Spinal cord (tissue), 10 donors: ENCODE measurements around the gene KCNE4. TPM values are rescaled to one million over a fixed set of nuclear protein-coding genes. Genes with fewer than 3 reads are reported as not detected.

Source experiments
- DNase-seq, 6 donors: peaks; one replicate each; pipeline versions ENCODE4 v3.0.0 to v3.0.0-alpha.2; 2013 to 2015; ENCODE audit warnings: low spot score in 6 of 6, low read depth in 4 of 6
- H3K27ac ChIP-seq: one replicate; pipeline ENCODE4 v1.5.1; 2013; ENCODE audit warnings: low read depth, low read length, control low read depth
- H3K27me3 ChIP-seq: one replicate; pipeline ENCODE4 v1.6.1; 2013; ENCODE audit warnings: low read length; ENCODE audit not compliant: control insufficient read depth, insufficient read depth
- H3K36me3 ChIP-seq: one replicate; pipeline ENCODE4 v1.6.1; 2013; ENCODE audit warnings: low read length; ENCODE audit not compliant: control insufficient read depth, insufficient read depth
- H3K4me1 ChIP-seq: one replicate; pipeline ENCODE4 v1.6.1; 2013; ENCODE audit warnings: low read length; ENCODE audit not compliant: control insufficient read depth, insufficient read depth
- H3K4me3 ChIP-seq: one replicate; pipeline ENCODE4 v1.5.1; 2013; ENCODE audit warnings: low read depth, low read length, control low read depth
- H3K9me3 ChIP-seq: one replicate; pipeline ENCODE4 v1.6.1; 2013; ENCODE audit warnings: low read length; ENCODE audit not compliant: control insufficient read depth, insufficient read depth
- WGBS: methylation state at CpG from one replicate; pipeline ENCODE4 v1.1.5; 2013; ENCODE audit warnings: missing lambda C conversion rate; ENCODE audit not compliant: insufficient coverage; 5-methylcytosine and 5-hydroxymethylcytosine counted together
- polyA plus RNA-seq, 2 donors: library from polyadenylated mRNA; unstranded; fragments of 120-200 nt; gene quantifications; one replicate each; pipeline ENCODE4 v1.2.1, GENCODE V29; 2013; ENCODE audit not compliant: insufficient read length in 2 of 2
- total RNA-seq, 2 donors: library from RNA; depleted of rRNA in 1 of 2; stranded (reverse); fragments of 120-200 nt in 1 of 2; fragments of >200 nt in 1 of 2; gene quantifications; one replicate each; pipeline versions ENCODE4 v1.2.3 to v1.2.4, GENCODE V29; 2013 to 2014
- donor health status: healthy.

KCNE4 gene
- total and polyA plus RNA-seq, 4 donors = 8.3 to 23.8 (median 12.2) TPM

GRCh38 chr2:223102040-223102400 lies 50.0 kb downstream of the KCNE4 start:
- Histone ChIP-seq H3K9me3 (no peaks in the 10 kb centered on the region), H3K4me3 (no peak overlapping the region), H3K36me3 (no peaks in the 10 kb centered on the region), H3K27ac (no peak overlapping the region), H3K27me3 (no peaks in the 10 kb centered on the region), H3K4me1 (peaks cover 2% of the 10 kb centered on the region)
- WGBS = 83% methylated on average over 3 of the region's 3 CpGs
- DNase-seq = no peak

- 100% methylated on average over 1 of the region's 3 CpGs for WGBS
- Histone ChIP-seq H3K4me1 (peaks cover 2% of the 10 kb centered on the region), H3K4me3 (no peak overlapping the region), H3K36me3 (no peaks in the 10 kb centered on the region), H3K27ac (no peak overlapping the region), H3K27me3 (no peaks in the 10 kb centered on the region), H3K9me3 (no peaks in the 10 kb centered on the region)
- peak in 1 of 6 donors; percentile 70 for DNase-seq
Measured at GRCh38 chr2:223102450-223102849, 50.5 kb downstream of the KCNE4 start.

- 83% methylated on average over 1 of the region's 8 CpGs for WGBS
- H3K9me3 ChIP-seq = no peaks in the 10 kb centered on the region
- no peaks in the 10 kb centered on the region for H3K36me3 ChIP-seq
- peak in 1 of 6 donors; percentile 45 for DNase-seq
- no peak overlapping the region for H3K4me3 ChIP-seq
- no peak overlapping the region for H3K27ac ChIP-seq
- H3K4me1 ChIP-seq = peaks cover 2% of the 10 kb centered on the region
- no peaks in the 10 kb centered on the region for H3K27me3 ChIP-seq
Measured at GRCh38 chr2:223104336-223105132, 52.5 kb downstream of the KCNE4 start.

Other genes starting within 250 kb of the KCNE4 start
- gene ACSL3, start 191.2 kb upstream of the KCNE4 start, total RNA-seq = 100 to 1,000 TPM; 102 to 227 TPM
- gene ACSL3, start 191.2 kb upstream of the KCNE4 start, polyA plus RNA-seq = 100 to 1,000 TPM; 101 to 128 TPM